Memory B cell (primary cell): Measurements from ENCODE around the gene OPN3.
A peak's percentile ranks its signal among the peaks of the same experiment; 100 is the strongest.

Experiments
- ATAC-seq: fragments of 150-1000 bp; cut with Tn5 transposase; 2 replicates; pipeline ENCODE4 v1.10.0; 2021; ENCODE audit warnings: low read depth, mild to moderate bottlenecking, moderate library complexity
- DNase-seq, 2 donors: peaks; one replicate each; pipeline ENCODE4 v3.0.0; 2022; ENCODE audit warnings: low spot score in 2 of 2
- H3K27ac Mint-ChIP-seq: one replicate; pipeline ENCODE4 v1.8.0; 2022; ENCODE audit warnings: mild to moderate bottlenecking, moderate library complexity, mixed read lengths
- H3K27me3 Mint-ChIP-seq: one replicate; pipeline ENCODE4 v1.8.0; 2022; ENCODE audit warnings: mixed read lengths
- H3K36me3 Mint-ChIP-seq: one replicate; pipeline ENCODE4 v1.8.0; 2022; ENCODE audit warnings: mild to moderate bottlenecking, mixed read lengths
- H3K4me1 Mint-ChIP-seq: one replicate; pipeline ENCODE4 v1.8.0; 2022; ENCODE audit warnings: mixed read lengths
- H3K4me3 Mint-ChIP-seq: one replicate; pipeline ENCODE4 v1.8.0; 2022; ENCODE audit warnings: mild to moderate bottlenecking, moderate library complexity, mixed read lengths
- H3K9me3 Mint-ChIP-seq: one replicate; pipeline ENCODE4 v1.8.0; 2022; ENCODE audit warnings: mixed read lengths

The OPN3 gene

DNA sequence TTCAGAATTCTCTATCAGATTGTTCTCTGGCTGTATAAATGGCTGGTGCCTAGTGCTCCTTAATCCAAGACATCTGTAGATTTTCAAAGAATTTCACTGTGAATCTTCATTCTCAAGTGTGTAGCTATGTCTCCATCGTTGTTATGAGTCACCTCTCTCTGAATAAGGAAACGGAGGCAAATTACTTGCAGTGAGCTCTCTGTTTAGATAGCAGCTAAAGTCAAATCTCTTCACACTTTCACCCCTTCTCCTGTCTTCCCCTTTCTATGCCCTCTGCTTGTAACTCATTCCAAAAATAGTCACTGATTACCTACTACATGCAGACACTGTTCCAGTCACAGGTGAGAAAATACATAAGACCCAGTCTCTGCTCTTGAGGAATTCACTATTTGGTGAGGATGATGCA lies 39.7 kb downstream of the OPN3 start:
- DNase-seq (no peak), ATAC-seq (peak; percentile 47)
- Mint-ChIP-seq H3K27ac (peak overlapping the region; percentile 71), H3K36me3 (peaks cover 30% of the 10 kb centered on the region), H3K9me3 (no peaks in the 10 kb centered on the region), H3K4me3 (peak overlapping the region; percentile 17), H3K4me1 (peaks cover 30% of the 10 kb centered on the region), H3K27me3 (no peaks in the 10 kb centered on the region)

DNA sequence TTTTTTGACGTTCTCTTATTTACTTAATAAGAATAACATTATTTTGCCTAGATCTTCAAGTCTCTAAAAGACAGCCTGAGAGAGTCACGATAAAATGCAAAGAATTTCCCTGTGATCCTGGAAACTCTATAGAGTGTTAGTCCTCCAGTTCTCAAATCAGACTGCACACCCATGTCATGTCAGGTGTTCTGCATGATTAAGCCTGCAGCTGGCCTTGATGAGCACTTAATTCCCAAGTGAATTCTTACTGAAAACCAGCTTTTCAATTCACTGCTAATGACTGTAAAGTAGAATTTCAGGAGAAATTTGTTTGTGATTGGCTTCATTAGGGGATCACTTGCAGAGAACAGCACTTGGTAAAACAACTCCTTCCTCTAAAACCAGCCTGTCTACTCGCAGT lies 41.9 kb downstream of the OPN3 start:
- H3K4me3 Mint-ChIP-seq = peak overlapping the region; percentile 16
- ATAC-seq = peak; percentile 89
- H3K27me3 Mint-ChIP-seq = no peaks in the 10 kb centered on the region
- peak in 1 of 2 donors; percentile 21 for DNase-seq
- no peaks in the 10 kb centered on the region for H3K9me3 Mint-ChIP-seq
- peak overlapping the region; percentile 70 for H3K27ac Mint-ChIP-seq
- H3K4me1 Mint-ChIP-seq = peaks cover 28% of the 10 kb centered on the region
- H3K36me3 Mint-ChIP-seq = peaks cover 37% of the 10 kb centered on the region

DNA sequence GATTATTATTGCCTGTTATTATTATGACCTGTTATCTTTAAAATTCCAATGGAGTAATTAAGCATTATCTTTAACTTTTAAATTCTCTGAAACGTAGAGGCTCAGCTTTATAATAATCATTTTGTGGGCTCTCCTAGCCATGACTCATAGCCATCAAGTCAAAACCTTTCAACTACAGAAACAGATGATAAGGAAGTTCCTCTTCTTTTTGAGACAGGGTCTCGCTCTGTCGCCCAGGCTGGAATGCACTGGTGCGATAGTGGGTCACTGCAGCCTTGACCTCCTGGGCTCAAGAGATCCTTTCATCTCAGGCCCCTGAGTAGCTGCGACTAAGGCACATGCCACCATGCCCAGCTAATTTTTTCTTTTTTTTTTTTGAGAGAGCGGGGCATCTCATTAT lies 43.5 kb downstream of the OPN3 start:
- Mint-ChIP-seq H3K27ac (peak overlapping the region; percentile 35), H3K9me3 (no peaks in the 10 kb centered on the region), H3K27me3 (no peaks in the 10 kb centered on the region), H3K4me1 (peaks cover 24% of the 10 kb centered on the region), H3K4me3 (no peak overlapping the region), H3K36me3 (peaks cover 32% of the 10 kb centered on the region)
- DNase-seq (no peak), ATAC-seq (peak; percentile 34)

DNA sequence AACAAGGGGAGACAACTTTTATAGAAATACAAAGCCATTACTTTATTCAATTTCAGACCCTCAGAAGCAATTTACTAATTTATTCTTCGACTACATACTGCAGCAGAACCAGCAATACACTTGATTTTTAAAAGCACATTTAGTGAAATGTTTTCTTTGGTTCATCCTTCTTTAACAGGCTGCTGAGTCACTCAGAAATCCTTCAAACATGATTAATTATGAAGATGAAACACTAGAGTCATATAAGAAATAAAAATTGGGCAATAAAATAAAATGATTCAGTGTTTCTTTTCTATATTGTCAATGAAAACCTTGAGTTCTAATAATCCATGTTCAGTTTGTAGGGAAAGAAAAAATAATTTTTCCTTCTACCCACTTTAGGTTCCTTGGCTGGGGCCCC lies 47.0 kb downstream of the OPN3 start:
- Mint-ChIP-seq H3K4me1 (peaks cover 20% of the 10 kb centered on the region), H3K9me3 (no peaks in the 10 kb centered on the region), H3K27ac (peak overlapping the region; percentile 84), H3K27me3 (no peaks in the 10 kb centered on the region), H3K36me3 (peaks cover 40% of the 10 kb centered on the region), H3K4me3 (no peak overlapping the region)
- ATAC-seq (no peak), DNase-seq (no peak)

DNA sequence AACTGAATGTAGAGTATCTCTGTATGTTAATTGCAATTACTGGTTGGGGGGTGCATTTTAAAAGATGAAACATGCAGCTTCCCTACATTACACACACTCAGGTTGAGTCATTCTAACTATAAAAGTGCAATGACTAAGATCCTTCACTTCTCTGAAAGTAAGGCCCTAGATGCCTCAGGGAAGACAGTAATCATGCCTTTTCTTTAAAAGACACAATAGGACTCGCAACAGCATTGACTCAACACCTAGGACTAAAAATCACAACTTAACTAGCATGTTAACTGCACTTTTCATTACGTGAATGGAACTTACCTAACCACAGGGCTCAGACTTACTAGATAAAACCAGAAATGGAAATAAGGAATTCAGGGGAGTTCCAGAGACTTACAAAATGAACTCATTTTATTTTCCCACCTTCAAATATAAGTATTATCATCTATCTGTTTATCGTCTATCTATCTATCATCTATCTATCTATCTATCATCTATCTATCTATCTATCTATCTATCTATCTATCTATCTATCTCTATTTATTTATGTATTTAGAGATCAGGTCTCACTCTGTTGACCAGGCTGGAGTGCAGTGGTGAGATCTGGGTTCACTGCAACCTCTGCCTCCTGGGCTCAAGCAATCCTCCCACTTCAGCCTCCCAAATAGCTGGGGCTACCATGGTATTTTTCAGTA lies 47.8 kb downstream of the OPN3 start:
- H3K36me3 Mint-ChIP-seq = peaks cover 43% of the 10 kb centered on the region
- no peaks in the 10 kb centered on the region for H3K9me3 Mint-ChIP-seq
- H3K27me3 Mint-ChIP-seq = no peaks in the 10 kb centered on the region
- no peak overlapping the region for H3K4me3 Mint-ChIP-seq
- H3K4me1 Mint-ChIP-seq = peaks cover 16% of the 10 kb centered on the region
- DNase-seq (no peak), ATAC-seq (no peak)
- H3K27ac Mint-ChIP-seq = peak overlapping the region; percentile 84

DNA sequence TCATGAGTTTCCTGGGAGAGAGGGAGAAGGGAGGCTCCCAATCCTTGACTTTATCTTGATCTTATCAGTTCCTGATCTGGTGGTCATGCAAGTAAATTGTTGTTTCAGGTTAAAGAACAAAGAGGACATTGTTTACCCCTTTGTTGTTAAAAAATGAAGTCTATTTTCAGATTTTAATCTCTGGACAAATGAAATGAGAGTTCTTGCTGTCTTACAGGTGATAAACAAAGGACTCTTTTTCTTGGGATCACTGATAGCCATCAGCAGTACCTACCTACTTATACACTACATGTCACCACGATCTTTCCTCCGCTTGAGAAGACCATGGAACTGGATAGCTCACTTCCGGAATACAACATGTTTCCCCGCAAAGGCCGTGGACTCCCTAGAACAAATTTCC lies 48.4 kb downstream of the OPN3 start:
- H3K27me3 Mint-ChIP-seq = no peaks in the 10 kb centered on the region
- peaks cover 47% of the 10 kb centered on the region for H3K36me3 Mint-ChIP-seq
- peak overlapping the region; percentile 84 for H3K27ac Mint-ChIP-seq
- H3K9me3 Mint-ChIP-seq = no peaks in the 10 kb centered on the region
- DNase-seq = no peak
- no peak overlapping the region for H3K4me3 Mint-ChIP-seq
- H3K4me1 Mint-ChIP-seq = peaks cover 14% of the 10 kb centered on the region
- no peak for ATAC-seq

DNA sequence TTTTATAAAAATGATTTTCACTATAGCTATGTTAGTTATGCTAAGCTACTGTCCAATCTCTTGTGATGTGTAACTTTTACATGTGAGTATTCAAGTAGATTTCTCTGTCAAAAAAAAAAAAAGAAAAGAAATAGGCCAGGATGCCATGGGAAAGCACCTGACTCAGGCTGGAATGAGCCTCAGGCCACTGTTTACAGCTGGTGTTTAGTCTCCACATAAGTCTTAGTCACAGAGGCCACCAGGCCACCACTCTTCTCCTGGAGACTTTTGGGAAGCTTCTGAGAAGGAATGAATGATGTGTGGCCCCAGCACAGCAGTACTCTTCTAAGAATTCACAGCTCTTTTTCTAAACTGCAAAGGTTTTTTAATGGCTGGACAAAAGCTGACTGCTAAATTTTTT lies 48.9 kb downstream of the OPN3 start:
- Mint-ChIP-seq H3K27ac (peak overlapping the region; percentile 84), H3K36me3 (peaks cover 50% of the 10 kb centered on the region), H3K4me1 (peaks cover 10% of the 10 kb centered on the region), H3K27me3 (no peaks in the 10 kb centered on the region), H3K4me3 (no peak overlapping the region), H3K9me3 (no peaks in the 10 kb centered on the region)
- ATAC-seq = no peak
- DNase-seq = no peak

DNA sequence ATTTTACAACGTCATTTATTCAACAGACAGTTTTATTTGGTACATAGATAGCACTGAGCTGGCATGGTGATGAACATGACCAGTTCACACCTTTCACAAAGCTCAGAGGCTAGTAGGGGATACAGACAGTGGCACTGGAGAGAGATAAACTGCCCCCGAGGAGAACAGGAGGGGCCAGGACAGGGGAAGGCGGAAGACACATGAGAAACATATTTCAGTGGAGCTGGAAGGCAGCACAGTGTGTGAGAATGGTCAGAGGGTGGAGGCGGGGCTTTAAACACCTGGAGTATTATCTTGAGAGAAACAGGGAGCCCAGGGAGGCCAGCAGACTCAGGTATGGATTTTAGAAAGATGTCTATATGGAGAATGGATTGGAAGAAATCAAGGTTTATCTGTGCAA lies 49.5 kb downstream of the OPN3 start:
- Mint-ChIP-seq H3K27me3 (no peaks in the 10 kb centered on the region), H3K4me3 (no peak overlapping the region), H3K4me1 (peaks cover 8% of the 10 kb centered on the region), H3K36me3 (peaks cover 48% of the 10 kb centered on the region), H3K9me3 (no peaks in the 10 kb centered on the region), H3K27ac (peak overlapping the region; percentile 84)
- DNase-seq (no peak), ATAC-seq (no peak)

DNA sequence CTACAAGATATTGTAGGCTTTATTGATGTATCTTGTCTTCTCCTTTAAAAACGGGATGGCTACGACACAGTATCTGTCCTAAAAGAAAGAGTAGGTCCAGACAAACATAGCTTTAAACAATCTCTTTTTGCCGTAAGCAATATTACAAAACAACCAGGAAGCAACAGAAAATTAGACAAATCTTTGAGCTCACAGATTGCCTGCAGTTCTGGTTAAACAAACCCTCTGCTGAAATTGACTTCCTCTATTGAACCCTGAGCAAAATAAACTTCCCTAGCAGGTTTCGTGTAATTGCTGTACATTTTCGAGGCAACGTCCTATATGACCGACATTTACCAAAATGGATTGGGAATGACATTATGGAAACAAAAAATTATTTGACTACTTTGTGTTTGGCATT lies 50.6 kb downstream of the OPN3 start:
- Mint-ChIP-seq H3K36me3 (peaks cover 42% of the 10 kb centered on the region), H3K27ac (no peak overlapping the region), H3K4me3 (no peak overlapping the region), H3K4me1 (peaks cover 6% of the 10 kb centered on the region), H3K27me3 (no peaks in the 10 kb centered on the region), H3K9me3 (no peaks in the 10 kb centered on the region)
- ATAC-seq = no peak
- DNase-seq = no peak

DNA sequence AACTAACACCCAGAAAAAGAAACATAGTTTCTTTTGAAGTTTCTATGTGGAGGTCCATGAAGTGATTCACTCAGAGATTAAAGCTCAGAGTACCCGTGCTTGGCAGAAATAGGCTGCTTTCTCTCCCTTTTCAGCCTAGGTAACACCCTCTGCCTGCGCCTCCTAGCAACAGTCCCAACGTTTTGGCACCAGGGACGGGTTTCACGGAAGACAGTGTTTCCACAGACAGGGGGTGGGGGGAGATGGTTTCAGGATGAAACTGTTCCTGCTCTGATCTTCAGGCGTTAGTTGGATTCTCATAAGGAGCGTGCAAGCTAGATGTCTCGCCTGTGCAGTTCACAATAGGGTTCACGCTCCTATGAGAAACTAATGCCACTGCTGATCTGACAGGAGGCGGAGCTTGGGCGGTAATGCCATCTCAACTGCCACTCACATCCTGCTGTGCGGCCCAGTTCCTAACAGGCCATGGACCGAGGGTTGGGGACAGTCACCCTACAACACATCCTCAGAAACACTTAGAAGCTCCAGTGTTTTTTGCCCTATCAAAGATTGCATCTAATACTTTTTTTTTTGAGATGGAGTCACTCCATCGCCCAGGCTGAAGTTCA lies 53.2 kb downstream of the OPN3 start:
- no peak for ATAC-seq
- no peak overlapping the region for H3K27ac Mint-ChIP-seq

DNA sequence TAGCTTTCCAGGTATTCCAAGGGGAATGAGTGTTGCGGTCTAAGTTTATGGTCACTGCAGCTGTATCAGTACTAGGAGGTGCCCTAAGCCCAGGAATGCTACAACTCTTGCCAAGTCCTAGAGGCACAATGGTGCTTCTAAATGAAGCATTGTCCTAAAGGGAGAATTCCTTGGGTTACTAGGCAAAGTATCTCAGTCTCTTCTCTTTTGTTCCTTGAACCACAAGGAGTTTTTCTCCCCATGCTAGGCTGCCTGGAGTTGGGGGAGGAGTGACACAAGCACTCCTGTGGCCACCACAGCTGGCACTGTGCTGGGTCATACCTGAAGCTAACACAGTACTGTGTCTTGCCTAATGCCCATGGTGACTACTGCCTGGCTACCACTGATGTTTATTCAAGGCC lies 57.2 kb downstream of the OPN3 start:
- Mint-ChIP-seq H3K27ac (peak overlapping the region; percentile 45), H3K4me1 (no peaks in the 10 kb centered on the region), H3K4me3 (no peak overlapping the region), H3K36me3 (peaks cover 49% of the 10 kb centered on the region), H3K9me3 (no peaks in the 10 kb centered on the region), H3K27me3 (no peaks in the 10 kb centered on the region)
- DNase-seq (no peak), ATAC-seq (no peak)

More for the DNA sequence above, 53.2 kb downstream of the OPN3 start:
- Mint-ChIP-seq H3K27me3 (no peaks in the 10 kb centered on the region), H3K36me3 (peaks cover 39% of the 10 kb centered on the region), H3K4me1 (peaks cover 3% of the 10 kb centered on the region), H3K4me3 (no peak overlapping the region), H3K9me3 (no peaks in the 10 kb centered on the region)
- DNase-seq = no peak

DNA sequence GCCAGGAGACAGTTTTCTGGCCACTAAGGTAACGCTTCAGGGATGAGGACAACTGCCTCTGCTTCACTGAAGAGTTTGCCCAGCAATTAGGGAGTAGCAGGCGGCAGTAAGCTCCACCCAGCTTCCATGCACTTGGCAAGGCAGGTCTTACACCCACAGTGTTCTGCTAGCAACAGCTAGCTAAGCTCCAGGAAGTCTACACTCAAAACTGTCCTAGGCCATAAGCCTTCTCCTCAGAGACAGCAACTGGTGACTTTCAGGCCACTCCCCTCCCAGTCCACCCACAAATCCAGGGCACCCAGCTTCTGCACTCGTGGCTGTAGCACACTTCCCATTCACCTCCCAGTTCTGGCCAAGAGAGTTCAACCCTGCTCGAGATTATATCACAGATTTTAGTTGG lies 60.7 kb downstream of the OPN3 start:
- peaks cover 68% of the 10 kb centered on the region for H3K36me3 Mint-ChIP-seq
- H3K4me1 Mint-ChIP-seq = no peaks in the 10 kb centered on the region
- no peak for ATAC-seq
- no peak overlapping the region for H3K4me3 Mint-ChIP-seq
- H3K27me3 Mint-ChIP-seq = no peaks in the 10 kb centered on the region
- H3K27ac Mint-ChIP-seq = peak overlapping the region; percentile 72
- no peak for DNase-seq
- peaks cover 6% of the 10 kb centered on the region for H3K9me3 Mint-ChIP-seq

DNA sequence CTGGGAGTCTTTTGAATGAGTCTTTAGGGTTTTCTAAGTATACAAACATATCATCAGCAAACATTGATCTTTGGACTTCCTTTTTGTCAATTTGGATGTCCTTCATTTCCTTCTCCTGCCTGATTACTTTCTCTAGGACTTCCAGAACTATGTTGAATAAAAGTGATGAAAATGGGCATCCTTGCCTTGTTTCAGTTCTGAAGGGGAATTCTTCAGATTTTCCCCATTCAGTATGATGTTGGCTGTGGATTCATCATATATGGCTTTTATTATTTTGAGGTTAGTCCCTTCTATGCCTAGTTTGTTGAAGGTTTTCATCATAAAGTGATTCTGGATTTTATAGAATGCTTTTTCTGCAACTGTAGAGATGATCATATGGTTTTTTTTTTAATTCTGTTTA lies 66.0 kb downstream of the OPN3 start:
- Mint-ChIP-seq H3K27me3 (no peaks in the 10 kb centered on the region), H3K36me3 (peaks cover 72% of the 10 kb centered on the region), H3K4me3 (no peak overlapping the region), H3K27ac (no peak overlapping the region), H3K4me1 (peaks cover 5% of the 10 kb centered on the region), H3K9me3 (peaks cover 9% of the 10 kb centered on the region)
- ATAC-seq = no peak
- DNase-seq = no peak

DNA sequence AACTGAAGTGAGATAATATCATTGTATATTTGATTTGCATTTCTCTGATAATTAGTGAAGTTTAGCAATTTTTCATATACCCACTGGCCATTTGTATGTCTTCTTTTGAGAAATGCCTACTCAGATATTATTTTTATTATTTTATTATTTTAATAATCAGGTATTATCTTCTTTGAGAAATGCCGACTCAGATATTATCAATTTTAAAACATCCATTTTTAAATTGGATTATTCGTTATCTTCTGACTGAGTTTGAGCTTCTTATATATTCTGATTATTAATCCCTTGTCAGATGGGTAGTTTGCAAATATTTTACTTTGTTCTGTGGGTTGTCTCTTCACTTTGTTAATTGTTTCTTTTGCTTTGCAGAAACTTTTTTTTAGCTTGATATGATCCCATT lies 70.3 kb downstream of the OPN3 start:
- no peaks in the 10 kb centered on the region for H3K27me3 Mint-ChIP-seq
- peaks cover 48% of the 10 kb centered on the region for H3K36me3 Mint-ChIP-seq
- ATAC-seq = no peak

DNA sequence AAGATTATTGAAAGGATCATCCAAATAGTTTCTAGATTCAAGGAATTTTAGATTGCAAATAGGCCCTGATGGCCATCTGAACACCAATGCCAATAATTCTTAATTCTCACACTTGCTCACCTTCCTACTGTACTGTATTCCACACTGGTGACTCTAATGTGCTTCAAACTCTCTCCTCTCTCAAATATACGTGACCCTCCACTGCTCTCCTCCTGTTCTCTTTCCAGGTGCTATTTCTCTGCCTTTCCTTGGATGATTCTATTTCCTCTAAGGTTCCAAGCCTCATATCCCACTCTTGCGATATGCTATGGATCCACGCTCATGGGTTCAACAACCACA lies 79.4 kb downstream of the OPN3 start:
- Mint-ChIP-seq H3K27ac (peak overlapping the region; percentile 28), H3K36me3 (peaks cover 39% of the 10 kb centered on the region), H3K4me1 (peaks cover 15% of the 10 kb centered on the region), H3K9me3 (no peaks in the 10 kb centered on the region), H3K4me3 (no peak overlapping the region), H3K27me3 (no peaks in the 10 kb centered on the region)
- no peak for DNase-seq
- no peak for ATAC-seq

More for the DNA sequence above, 70.3 kb downstream of the OPN3 start:
- Mint-ChIP-seq H3K4me3 (no peak overlapping the region), H3K4me1 (peaks cover 5% of the 10 kb centered on the region), H3K9me3 (peaks cover 3% of the 10 kb centered on the region), H3K27ac (peak overlapping the region; percentile 29)
- DNase-seq = no peak
